Neural crest cell (in vitro differentiated cells): ENCODE measurements around the gene FKBP1A. TPM values are rescaled to one million over a fixed set of nuclear protein-coding genes. Genes with fewer than 3 reads are reported as not detected.
A peak's percentile ranks its signal among the peaks of the same experiment; 100 is the strongest.

Experiments
- DNase-seq: peaks from one replicate; pipeline ENCODE4 v3.0.0; 2021; ENCODE audit warnings: low read depth, mixed read lengths, low spot score
- H3K27ac Mint-ChIP-seq: one replicate; pipeline ENCODE4 v1.8.0; 2021; ENCODE audit warnings: mild to moderate bottlenecking, mixed read lengths; ENCODE audit not compliant: unreplicated experiment
- H3K27me3 Mint-ChIP-seq: 2 replicates; pipeline ENCODE4 v1.8.0; 2021; ENCODE audit warnings: low read depth, mild to moderate bottlenecking, mixed read lengths
- H3K36me3 Mint-ChIP-seq: 2 replicates; pipeline ENCODE4 v1.8.0; 2021; ENCODE audit warnings: low read depth, mild to moderate bottlenecking, mixed read lengths
- H3K4me1 Mint-ChIP-seq: 2 replicates; pipeline ENCODE4 v1.8.0; 2021; ENCODE audit warnings: mixed read lengths
- H3K4me3 Mint-ChIP-seq: one replicate; pipeline ENCODE4 v1.8.0; 2021; ENCODE audit warnings: mild to moderate bottlenecking, mixed read lengths
- H3K9me3 Mint-ChIP-seq: 2 replicates; pipeline ENCODE4 v1.8.0; 2021; ENCODE audit warnings: mixed read lengths
- CTCF ChIP-seq: fragments of 200-600 bp; sonication (generic); conservative IDR thresholded peaks from 2 replicates; pipeline ENCODE4 v1.5.0; 2021; ENCODE audit warnings: antibody characterized with exemption, mild to moderate bottlenecking
- total RNA-seq: library from RNA; stranded (reverse); gene quantifications from 2 replicates; pipeline ENCODE4 v1.2.1, GENCODE V29; 2021

The FKBP1A gene
- total RNA-seq, 1 donor from 2014 or later, result 176 TPM

GRCh38 chr20:1338801-1339200, 54.1 kb downstream of the FKBP1A start:
- Mint-ChIP-seq H3K27me3 (no peaks in the 10 kb centered on the region), H3K27ac (no peak overlapping the region), H3K4me3 (no peak overlapping the region), H3K9me3 (no peaks in the 10 kb centered on the region), H3K4me1 (no peaks in the 10 kb centered on the region), H3K36me3 (no peaks in the 10 kb centered on the region)
- no peak for DNase-seq
- no peak for TF ChIP-seq CTCF

GRCh38 chr20:1338096-1338495, 54.8 kb downstream of the FKBP1A start:
- TF ChIP-seq CTCF, result no peak
- no peak overlapping the region for H3K4me3 Mint-ChIP-seq
- no peaks in the 10 kb centered on the region for H3K36me3 Mint-ChIP-seq
- no peak overlapping the region for H3K27ac Mint-ChIP-seq
- no peaks in the 10 kb centered on the region for H3K27me3 Mint-ChIP-seq
- no peaks in the 10 kb centered on the region for H3K9me3 Mint-ChIP-seq
- H3K4me1 Mint-ChIP-seq, result no peaks in the 10 kb centered on the region
- no peak for DNase-seq

GRCh38 chr20:1337441-1337840, 55.4 kb downstream of the FKBP1A start:
- no peak for TF ChIP-seq CTCF
- Mint-ChIP-seq H3K27me3 (no peaks in the 10 kb centered on the region), H3K4me1 (no peaks in the 10 kb centered on the region), H3K9me3 (no peaks in the 10 kb centered on the region), H3K4me3 (no peak overlapping the region), H3K36me3 (no peaks in the 10 kb centered on the region), H3K27ac (no peak overlapping the region)
- DNase-seq, result no peak

GRCh38 chr20:1336699-1337367, 56.0 kb downstream of the FKBP1A start:
- Mint-ChIP-seq H3K27ac (no peak overlapping the region), H3K4me3 (peak overlapping the region; percentile 38), H3K4me1 (no peaks in the 10 kb centered on the region), H3K36me3 (no peaks in the 10 kb centered on the region), H3K9me3 (no peaks in the 10 kb centered on the region), H3K27me3 (no peaks in the 10 kb centered on the region)
- no peak for TF ChIP-seq CTCF
- no peak for DNase-seq

- no peak for DNase-seq
- Mint-ChIP-seq H3K27ac (no peak overlapping the region), H3K4me1 (no peaks in the 10 kb centered on the region), H3K9me3 (no peaks in the 10 kb centered on the region), H3K4me3 (peak overlapping the region; percentile 38), H3K27me3 (no peaks in the 10 kb centered on the region), H3K36me3 (no peaks in the 10 kb centered on the region)
- no peak for TF ChIP-seq CTCF
Observed at GRCh38 chr20:1335961-1336698, 56.7 kb downstream of the FKBP1A start.
